Neural crest cell (in vitro differentiated cells): ENCODE data around the gene RPLP1. TPM values are rescaled to one million over a fixed set of nuclear protein-coding genes. Genes with fewer than 3 reads are reported as not detected.

Source experiments
- DNase-seq: peaks from one replicate; pipeline ENCODE4 v3.0.0; 2021; ENCODE audit warnings: low read depth, mixed read lengths, low spot score
- H3K27ac Mint-ChIP-seq: one replicate; pipeline ENCODE4 v1.8.0; 2021; ENCODE audit warnings: mild to moderate bottlenecking, mixed read lengths; ENCODE audit not compliant: unreplicated experiment
- H3K27me3 Mint-ChIP-seq: 2 replicates; pipeline ENCODE4 v1.8.0; 2021; ENCODE audit warnings: low read depth, mild to moderate bottlenecking, mixed read lengths
- H3K36me3 Mint-ChIP-seq: 2 replicates; pipeline ENCODE4 v1.8.0; 2021; ENCODE audit warnings: low read depth, mild to moderate bottlenecking, mixed read lengths
- H3K4me1 Mint-ChIP-seq: 2 replicates; pipeline ENCODE4 v1.8.0; 2021; ENCODE audit warnings: mixed read lengths
- H3K4me3 Mint-ChIP-seq: one replicate; pipeline ENCODE4 v1.8.0; 2021; ENCODE audit warnings: mild to moderate bottlenecking, mixed read lengths
- H3K9me3 Mint-ChIP-seq: 2 replicates; pipeline ENCODE4 v1.8.0; 2021; ENCODE audit warnings: mixed read lengths
- CTCF ChIP-seq: fragments of 200-600 bp; sonication (generic); conservative IDR thresholded peaks from 2 replicates; pipeline ENCODE4 v1.5.0; 2021; ENCODE audit warnings: antibody characterized with exemption, mild to moderate bottlenecking
- total RNA-seq: library from RNA; stranded (reverse); gene quantifications from 2 replicates; pipeline ENCODE4 v1.2.1, GENCODE V29; 2021

Gene RPLP1
- total RNA-seq, 1 donor from 2014 or later: 1,595 TPM

GRCh38 chr15:69463182-69463756 lies 10.7 kb downstream of the RPLP1 start:
- DNase-seq: no peak
- peaks cover 24% of the 10 kb centered on the region for H3K4me1 Mint-ChIP-seq
- peak overlapping the region; percentile 85 for H3K4me3 Mint-ChIP-seq
- H3K27me3 Mint-ChIP-seq: no peaks in the 10 kb centered on the region
- H3K9me3 Mint-ChIP-seq: no peaks in the 10 kb centered on the region
- no peak for TF ChIP-seq CTCF
- H3K36me3 Mint-ChIP-seq: peaks cover 2% of the 10 kb centered on the region
- peak overlapping the region; percentile 98 for H3K27ac Mint-ChIP-seq

DNA sequence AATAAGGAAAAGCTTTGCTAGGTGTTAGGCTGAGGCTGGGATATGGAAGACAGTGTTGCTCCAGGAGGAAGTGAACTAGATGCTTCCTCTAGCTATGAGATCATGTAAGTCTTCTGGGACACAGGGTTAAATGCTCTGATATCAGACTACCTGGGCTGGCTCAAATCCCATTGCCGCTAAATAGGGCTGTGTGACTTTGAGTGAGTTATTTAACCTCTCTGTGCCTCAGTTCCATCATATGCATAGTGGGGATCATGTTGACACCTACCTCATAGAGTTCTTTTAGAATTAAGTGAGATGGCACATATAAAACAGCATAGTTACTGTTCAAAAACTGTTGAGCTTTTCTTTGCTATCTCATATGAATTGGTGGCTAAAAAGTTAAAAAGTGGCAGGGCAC lies 12.6 kb downstream of the RPLP1 start:
- no peak for TF ChIP-seq CTCF
- Mint-ChIP-seq H3K36me3 (no peaks in the 10 kb centered on the region), H3K27me3 (no peaks in the 10 kb centered on the region), H3K9me3 (no peaks in the 10 kb centered on the region), H3K27ac (no peak overlapping the region), H3K4me3 (no peak overlapping the region), H3K4me1 (peaks cover 24% of the 10 kb centered on the region)
- DNase-seq: no peak

DNA sequence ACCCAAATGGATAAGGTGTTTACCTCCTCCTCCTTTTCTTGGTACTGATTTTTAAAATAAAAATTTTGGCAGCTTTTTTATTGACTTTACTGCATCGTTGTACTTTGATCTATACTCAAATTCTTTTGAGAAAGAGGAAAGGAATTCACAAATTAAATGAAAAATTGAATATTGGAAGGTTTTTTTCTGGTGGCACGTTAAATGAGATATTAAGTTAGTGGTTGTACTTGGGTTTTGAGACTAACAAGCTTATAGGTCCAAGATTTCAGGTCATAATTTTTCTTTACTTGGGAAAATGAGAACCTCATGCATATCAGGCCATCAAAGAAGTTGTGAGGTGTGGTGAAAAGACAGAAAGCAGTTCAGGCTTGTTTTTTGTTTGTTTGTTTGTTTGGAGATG lies 14.1 kb downstream of the RPLP1 start:
- H3K27ac Mint-ChIP-seq: no peak overlapping the region
- H3K9me3 Mint-ChIP-seq: no peaks in the 10 kb centered on the region
- no peak for DNase-seq
- H3K36me3 Mint-ChIP-seq: no peaks in the 10 kb centered on the region
- no peaks in the 10 kb centered on the region for H3K27me3 Mint-ChIP-seq
- H3K4me1 Mint-ChIP-seq: peaks cover 23% of the 10 kb centered on the region
- H3K4me3 Mint-ChIP-seq: no peak overlapping the region
- no peak for TF ChIP-seq CTCF

DNA sequence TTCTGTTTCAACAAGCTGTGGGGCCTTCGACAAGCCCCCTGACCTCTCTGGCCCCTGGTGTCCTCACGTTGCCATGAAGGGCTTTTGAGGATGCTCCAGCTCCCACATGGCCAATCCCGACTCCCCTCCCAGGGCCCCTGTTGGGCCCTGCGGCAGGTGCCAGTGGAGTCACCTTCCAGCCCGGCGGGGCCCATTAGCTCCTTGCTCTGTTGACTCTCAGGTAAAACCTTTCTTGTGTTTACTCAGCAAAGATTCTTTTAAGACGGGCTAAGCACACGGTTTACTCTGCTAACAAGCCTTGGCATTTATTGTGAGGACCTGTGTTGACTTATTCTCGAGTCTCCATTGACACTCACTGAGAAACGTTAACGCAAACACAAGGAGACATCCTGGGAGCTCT lies 15.0 kb downstream of the RPLP1 start:
- no peak for TF ChIP-seq CTCF
- Mint-ChIP-seq H3K4me3 (no peak overlapping the region), H3K4me1 (peaks cover 17% of the 10 kb centered on the region), H3K9me3 (no peaks in the 10 kb centered on the region), H3K27ac (no peak overlapping the region), H3K27me3 (no peaks in the 10 kb centered on the region), H3K36me3 (no peaks in the 10 kb centered on the region)
- no peak for DNase-seq

DNA sequence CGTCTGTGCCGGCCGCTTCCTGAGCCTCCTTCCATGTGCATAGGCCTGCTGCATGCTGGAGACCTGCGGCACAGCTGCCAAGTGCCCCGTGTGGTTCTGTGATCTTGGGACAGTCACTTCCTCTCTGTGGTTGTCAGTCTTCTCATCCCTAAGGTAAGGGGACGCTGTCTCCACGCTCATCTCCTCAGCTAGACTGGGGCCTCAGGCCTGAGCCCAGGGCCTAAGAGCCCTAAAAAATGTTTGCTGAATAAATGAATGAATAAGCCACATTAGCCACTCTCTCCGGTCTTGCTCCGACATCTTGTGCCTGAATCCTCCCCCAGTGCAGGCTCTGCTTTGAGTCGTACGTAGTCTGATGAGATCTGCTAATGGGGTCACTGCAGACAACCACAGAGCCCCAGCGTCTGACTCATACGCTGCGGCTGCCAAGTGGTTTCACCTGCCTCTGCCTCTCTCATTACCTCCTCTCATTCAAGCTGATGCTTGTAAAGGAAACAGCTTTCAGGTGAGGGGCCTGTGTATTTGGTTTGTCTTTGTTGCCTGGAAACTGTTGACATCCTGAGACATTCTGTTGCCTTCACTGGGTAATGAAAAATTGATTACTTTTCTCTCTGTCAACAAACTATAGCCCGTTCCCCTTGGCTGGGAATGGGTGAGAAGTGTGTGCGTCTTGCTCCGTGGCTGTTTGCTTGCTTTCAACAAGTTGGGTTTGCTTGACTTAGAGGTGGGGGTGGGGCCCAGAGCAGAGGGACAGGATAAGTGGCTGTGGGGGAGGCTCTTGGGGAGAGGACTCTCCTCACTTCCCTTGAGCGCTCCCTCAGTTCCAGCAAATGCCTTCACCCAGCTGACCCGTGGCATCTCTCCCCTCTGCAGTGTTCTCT lies 15.9 kb downstream of the RPLP1 start:
- Mint-ChIP-seq H3K36me3 (no peaks in the 10 kb centered on the region), H3K4me3 (no peak overlapping the region), H3K27ac (peak overlapping the region; percentile 63), H3K9me3 (no peaks in the 10 kb centered on the region), H3K4me1 (peaks cover 8% of the 10 kb centered on the region), H3K27me3 (no peaks in the 10 kb centered on the region)
- TF ChIP-seq CTCF: no peak
- no peak for DNase-seq
